Stimulated activated CD4-positive, alpha-beta T cell treated with anti-CD3 and anti-CD28 coated beads, TNF-alpha, amount 100 ng/mL, for 4 hours (primary cell): ENCODE data around the gene RGL2.
"Not testable (repeated sequence)": the region's sequence is repeated elsewhere in the genome, so short reads cannot be mapped to it uniquely, and the experiment has no call there.

Experiments
- DNase-seq, 3 experiments: peaks; one replicate each; pipeline ENCODE4 v3.0.0-alpha.2; 2020; ENCODE audit warnings: low read depth in 3 of 3

The RGL2 gene

DNA sequence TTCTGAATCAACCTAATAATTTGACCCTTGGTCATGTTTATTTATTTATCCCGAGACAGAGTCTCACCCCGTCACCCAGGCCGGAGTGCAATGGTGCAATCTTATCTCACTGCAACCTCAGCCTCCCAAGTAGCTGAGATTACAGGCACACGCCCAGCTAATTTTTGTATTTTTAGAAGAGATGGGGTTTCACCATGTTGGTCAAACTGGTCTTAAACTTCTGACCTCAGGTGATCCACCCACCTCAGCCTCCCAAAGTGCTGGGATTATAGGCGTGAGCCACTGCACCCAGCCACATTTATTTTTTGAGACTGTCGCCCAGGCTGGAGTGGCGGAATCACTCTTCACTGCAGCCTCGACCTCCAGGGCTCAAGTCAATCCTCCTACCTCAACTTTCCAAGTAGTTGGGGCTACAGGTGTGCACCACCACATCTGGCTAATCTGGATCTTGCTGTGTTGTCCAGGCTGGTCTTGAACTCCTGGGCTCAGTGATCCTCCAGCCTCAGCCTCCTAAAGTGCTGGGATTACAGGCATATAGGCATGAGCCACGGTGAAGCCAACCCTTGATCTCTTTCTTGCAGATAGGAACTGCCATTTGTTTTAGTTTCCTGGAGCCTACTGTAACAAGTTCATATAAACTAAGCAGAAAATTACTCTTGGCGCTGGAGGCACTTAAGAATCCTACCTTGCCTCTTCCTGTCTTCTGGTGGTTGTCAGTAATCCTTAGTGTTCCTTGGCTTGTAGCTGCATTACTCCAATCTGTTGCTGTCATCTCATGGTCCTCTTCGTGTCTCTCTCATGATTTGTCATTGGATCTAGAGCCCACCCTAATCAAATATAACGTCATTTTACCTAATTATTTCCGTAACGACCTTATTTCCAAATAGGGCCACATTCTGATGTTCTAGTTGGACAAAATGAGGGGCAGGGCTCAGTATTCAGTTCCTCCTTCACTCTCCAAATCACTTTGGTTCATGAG lies 24.5 kb downstream of the RGL2 start:
- DNase-seq = no peak

DNA sequence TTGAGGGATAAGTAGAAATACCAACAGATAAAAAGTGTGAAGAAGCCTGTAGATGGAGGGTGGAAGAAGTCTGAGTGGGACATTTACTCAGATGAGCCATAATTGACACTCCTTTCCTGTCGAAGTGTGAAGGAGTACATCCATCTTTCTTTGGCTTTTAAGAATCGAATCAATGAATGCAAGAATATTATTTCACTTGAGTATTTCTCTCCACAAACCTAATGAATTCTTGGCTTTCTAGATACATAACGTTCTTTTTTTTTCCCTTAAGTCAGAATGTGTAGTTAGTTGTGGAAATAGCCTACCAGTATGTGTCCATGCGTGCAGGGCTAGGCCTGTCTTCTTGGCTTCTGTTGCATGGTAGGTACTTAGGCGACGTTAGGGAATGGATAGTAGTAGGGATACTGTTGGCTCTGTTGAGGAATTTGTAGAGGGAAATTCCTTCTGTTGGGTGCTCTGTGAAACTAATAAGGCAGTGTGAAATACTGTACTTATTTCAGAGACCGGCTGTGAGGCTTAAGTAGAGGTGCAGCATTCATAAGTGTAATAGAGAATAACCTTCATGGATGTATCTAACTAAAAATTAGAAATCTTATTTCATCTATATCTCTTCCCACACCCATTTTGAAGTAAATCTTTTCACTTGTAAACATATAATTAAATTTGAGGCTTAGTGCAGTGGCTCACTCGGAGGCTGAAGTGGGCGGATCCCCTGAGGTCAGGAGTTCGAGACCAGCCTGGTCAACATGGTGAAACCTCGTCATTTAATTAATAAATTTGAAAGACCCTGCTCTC lies 25.4 kb downstream of the RGL2 start:
- no peak for DNase-seq

DNA sequence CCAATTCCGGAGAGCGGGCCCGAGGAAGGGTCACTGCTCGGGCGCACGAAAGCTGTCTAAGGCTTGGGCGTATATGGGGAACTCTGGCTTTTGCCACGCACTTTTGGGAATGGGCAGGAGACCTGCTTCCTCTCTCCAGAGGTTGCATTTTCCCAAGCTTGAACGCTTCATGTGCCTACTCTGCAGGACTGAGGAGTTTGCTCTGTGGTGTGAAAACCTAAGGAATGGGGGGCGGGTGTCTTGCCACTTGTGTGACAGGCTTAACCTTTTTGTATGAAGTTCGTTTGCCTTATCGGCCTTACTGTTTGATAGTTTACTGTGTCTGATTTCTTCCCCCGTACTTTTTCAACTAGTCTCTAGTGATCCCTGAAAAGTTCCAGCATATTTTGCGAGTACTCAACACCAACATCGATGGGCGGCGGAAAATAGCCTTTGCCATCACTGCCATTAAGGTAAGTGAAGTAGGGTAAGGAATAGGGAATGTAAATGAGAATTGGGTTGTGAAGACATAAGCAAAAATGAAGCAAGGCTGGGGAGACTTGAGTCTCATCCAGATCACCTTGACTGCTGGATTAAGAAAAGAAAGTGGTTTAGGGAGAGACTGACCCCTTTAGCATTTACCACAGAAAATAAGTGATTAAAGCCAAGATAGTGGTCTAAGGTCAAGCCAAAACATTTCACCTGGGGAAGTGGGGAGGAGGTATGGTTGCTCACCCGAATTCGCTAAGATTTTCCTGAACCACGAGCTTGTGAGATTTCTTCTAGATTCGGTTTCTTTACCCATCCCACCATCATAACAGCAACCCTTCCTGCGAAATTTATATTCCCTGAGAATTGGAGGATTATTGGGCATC lies 26.2 kb downstream of the RGL2 start:
- no peak for DNase-seq

DNA sequence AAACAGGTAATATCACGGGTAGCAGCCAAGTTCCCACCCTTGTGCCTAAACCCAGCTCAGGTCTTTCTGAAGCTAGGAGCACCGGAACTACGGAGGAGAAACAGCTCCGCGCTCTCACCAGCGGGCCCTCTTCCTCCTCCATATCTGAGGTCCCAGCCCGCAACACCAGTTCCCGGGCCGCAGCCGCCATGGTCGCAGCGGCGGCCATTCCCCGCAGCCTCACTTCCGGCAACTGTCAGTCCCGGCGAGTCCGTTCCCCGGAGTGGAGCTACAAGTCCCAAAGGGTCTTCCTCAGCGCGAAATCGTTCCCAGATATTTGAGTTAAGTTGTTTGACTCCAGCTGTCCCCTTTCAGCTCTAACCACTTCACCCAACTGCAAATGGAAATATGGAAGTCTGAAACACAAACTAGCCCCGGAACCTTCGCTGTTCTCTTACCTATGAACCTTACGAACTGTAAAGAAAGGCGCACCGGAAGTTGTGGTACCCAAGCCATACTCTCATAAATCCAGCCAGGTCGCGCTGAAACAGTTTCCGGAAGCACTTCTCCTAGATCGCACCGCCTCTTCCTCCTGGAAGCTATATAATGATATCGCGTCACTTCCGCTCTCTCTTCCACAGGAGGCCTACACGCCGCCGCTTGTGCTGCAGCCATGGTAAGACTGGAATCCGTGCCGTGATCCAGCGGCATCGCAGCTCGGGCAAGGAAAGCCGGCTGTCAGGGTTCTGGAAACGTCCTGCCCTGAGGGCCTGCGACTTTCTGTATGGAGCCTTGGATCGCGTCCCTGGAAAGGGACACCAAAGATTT lies 27.1 kb downstream of the RGL2 start, which contains the start of the genes RPS18 and VPS52:
Gene RPS18, plus strand, starts transcription at position 608 of the 807 bp plus-strand sequence. Its CDS starts 45 bp downstream, at position 653.
Gene VPS52, minus strand, starts transcription at position 409 of the 807 bp plus-strand sequence. Its CDS starts 201 bp downstream, at position 208.
- peak; percentile 76 to 88 (median 82) for DNase-seq

DNA sequence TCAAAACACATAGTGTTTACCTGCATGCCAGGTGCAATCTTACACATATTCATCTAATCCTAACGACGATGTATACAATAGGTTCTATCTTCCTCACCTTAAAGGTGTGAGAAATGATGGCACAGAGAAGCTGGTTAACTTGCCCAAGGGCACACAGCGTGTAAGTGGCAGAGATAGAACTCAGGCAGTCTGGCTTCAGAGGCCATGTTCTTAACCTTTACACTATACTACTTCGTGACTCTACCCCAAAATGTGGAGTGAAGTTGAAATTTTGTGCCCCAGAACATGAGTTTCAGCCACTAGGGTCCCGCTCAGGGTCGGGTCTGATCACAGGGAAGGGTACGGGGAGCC lies 27.6 kb downstream of the RGL2 start:
- DNase-seq = no peak

DNA sequence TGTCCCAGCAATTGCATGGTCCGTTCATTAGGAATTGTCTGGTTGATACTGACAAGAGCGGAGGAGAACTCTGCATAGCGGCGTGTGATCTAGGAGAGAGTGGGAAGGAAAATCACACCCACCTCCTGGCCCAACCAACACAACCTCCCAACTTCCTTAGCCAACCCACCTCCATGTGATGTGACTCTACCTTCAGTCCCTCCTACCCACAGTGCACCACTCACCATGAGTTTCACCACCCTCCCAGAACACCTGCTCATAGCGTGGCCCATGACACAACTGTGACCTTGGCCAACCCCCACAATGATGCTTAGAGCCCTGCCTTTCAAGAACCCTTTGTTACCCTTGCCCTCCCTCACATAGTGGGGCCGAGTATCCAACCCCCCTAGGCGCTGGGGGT lies 34.7 kb downstream of the RGL2 start:
- no peak for DNase-seq

DNA sequence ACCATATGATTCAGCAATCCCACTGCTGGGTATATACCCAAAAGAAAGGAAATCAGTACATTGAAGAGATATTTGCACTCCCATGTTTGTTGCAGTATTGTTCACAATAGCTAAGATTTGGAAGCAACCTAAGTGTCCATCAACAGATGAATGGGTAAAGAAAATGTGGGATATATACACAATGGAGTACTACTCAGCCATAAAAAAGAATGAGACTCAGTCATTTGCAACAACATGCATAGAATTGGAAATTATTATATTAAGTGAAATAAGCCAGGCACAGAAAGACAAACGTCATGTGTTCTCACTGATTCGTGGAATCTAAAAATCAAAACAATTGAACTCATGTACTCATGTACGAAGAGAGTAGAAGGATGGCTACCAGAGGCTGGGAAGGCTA lies 36.3 kb downstream of the RGL2 start:
- DNase-seq = not testable (repeated sequence)

DNA sequence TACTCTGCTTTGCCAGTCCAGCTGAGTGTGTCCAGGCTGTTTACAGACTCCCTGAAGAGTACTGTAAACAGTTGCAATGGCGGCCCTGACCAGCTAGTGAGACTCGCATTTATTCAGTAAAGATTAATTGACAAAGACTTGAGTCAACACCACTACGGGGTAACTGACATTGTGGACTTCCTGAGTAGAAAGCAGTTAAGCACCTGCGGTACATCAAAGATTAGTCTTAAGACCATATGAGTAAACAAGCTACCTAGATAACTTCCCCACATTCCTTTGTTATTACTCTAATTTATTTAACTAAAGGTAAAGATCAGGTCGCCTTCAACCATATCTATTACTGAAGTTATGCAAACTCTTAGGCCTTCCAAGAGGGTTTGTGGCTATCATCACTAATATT lies 39.7 kb downstream of the RGL2 start:
- no peak for DNase-seq

DNA sequence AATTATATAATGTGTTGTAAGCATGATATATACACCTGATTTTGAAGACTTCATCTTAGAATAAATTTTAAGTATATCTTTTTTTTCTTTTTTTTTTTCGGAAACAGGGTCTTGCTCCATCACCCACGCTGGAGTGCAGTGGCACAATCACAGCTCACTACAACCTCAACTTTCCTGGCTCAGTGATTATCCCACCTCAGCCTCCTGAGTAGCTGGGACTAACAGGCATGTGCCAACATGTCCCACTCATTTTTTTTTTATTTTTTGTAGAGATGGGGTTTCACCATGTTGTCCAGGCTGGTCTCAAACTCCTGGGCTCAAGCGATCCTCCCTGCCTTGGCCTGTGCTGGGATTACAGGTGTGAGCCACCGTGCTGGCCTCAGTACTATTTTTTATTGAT lies 44.2 kb downstream of the RGL2 start:
- DNase-seq = no peak

DNA sequence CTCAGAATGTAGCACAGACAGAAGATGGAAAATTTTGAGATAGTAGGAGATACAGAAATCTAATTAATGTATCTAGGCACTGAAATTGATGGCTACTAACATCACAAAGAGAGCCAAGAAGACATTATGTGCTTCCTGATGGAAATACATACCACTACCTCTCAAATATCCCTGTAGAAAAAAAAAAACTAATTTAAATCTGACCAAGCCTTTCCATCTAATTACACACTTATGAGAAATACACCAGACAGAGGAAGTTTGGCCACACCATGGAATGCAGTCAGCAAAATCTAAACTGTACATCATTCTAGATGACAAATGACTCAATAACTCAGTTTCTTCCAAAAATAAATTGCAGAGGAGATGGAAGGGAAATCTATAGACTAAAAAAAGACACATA lies 46.0 kb downstream of the RGL2 start:
- no peak for DNase-seq

DNA sequence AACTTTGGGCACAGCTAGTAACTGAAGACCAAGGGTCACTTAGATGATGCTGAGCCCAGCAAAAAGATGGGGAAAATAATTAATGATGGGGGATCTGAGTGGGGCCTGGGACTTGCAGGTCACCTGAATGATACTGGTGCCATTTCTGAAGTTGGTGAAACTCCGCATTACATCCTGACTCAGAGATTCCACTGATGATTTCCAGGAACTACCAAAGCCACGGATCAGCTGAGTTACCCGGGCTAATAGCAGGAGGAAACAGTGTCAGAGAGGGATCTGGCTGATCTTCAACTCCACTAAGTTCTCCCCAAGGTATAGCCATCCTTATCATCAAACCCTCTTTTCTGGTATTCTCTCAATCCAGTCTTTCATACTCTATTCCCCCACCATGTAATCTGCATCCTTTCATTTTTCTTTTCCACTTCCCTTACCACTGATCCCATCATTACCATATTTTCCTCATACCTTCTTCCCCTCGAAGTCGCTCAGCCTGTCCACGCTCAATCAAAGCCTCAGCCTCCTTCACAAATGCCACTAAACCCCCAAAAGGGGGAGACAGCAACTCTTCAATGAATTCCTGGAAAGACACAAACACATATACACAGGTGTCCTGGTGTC lies 47.2 kb downstream of the RGL2 start:
- DNase-seq = no peak

DNA sequence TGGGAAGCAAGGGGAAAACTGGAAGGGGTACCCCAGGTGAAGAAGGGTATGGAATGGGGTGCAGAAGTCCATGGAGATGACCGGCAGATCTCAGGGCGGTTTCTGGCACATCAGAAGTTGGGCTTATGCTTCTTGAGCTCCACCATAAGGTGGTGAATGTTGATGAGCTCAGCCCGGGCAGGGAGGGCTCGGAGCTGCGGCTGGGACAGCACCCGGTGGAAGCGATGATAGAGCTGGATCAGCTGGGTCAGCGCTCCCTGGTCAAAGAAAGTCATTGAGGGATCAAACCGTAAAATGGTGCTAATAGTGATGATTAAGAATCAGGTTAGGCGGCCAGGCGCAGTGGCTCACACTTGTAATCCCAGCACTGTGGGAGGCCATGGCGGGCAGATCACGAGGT lies 48.0 kb downstream of the RGL2 start:
- DNase-seq = no peak

DNA sequence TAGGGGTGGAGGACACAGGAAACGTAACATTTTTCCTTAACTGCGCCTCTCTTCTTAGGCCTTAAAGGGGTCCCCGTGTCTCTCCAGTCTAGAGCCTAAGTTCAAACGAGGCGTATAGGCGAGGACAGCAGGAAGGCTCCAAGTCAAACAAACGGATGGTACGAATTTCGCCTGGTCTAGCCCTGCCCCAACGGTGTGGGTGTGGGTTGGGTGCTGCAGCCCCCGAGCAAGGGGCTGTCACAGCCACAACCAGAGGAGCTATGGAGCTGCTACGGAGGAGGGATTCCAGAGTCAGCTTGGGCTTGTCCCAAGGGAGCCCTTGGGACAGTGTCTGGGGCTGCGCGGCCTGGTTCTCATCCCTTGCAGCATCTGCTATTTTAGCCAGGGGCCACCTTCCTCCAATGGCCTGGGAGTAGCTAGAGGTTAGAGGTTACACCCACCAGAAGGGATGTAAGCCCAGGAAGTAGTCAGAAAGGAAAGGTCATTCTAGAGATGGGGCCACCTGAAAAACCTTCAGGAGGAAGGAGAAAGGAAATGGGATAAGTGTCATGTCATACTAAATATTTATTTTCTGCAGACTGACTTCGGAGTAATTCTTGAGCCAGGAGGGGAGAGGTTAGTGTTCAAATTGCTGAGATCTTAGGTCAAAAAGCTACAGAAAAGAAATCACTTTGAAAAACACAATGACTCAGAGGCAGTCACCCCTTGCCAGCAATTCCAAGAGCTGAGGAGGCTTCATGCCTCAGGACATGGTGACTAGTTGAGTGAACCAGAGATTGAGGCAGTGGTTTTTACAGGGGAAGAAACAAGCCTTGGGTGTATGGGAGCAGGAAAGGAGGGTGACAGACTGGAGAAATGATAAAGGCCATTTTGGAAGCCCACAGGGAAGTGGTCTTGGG lies 48.8 kb downstream of the RGL2 start:
- peak in 1 of 3 experiments; percentile 12 for DNase-seq

DNA sequence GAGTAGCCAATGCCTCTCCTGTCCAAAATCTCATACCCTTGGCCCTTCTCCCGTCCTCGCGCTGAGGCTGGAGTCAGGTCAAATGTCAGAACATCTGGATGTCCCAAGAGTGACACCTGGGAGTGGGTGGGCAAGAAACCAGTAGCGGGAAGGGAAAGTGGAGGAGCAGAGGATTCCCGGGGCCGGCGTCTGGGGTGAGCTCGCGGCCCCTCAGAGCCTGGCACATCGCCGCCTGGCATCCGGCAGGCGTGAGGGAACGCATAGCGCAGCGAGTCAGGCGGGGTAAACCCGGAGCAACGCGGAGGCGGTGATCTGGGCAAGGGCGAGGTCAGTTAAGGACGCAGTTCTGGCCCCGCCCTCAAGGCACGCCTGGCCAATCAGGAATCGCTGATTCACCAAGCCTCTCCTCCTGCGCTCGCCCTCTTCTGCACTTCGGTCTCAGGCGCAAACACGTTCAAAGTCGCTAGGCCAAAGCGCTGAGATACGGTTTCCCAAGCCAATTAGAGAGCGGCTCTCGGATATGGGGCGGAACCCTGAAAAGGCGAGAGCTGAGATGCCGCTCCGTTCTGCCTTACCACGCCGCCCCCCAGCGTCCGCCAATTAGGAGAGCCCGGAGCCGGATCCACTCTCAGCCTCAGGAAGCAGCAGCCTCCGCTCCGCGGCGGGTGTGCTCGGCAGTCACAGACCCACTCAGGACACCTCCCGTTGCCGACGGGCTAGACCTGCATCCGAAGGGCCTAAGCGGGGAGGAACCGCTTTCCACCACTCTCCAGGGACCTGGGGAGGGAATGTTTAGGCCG lies 49.6 kb downstream of the RGL2 start:
- peak; percentile 85 to 90 (median 85) for DNase-seq

DNA sequence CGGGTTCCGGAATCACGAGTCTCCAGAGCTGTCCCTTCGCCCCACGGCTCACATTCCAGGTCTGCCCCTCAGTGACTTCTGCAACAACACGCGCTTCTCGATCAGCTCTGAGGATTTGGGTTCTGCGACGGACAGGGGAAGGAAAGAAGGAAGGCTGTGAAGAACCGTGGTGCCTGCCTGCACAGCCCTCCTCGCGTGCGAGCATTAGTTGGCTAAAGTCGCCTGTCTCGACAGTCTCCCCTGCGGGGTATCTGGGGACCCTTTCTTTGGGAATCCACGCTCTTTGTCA lies 50.2 kb downstream of the RGL2 start:
- peak in 1 of 3 experiments; percentile 11 for DNase-seq

DNA sequence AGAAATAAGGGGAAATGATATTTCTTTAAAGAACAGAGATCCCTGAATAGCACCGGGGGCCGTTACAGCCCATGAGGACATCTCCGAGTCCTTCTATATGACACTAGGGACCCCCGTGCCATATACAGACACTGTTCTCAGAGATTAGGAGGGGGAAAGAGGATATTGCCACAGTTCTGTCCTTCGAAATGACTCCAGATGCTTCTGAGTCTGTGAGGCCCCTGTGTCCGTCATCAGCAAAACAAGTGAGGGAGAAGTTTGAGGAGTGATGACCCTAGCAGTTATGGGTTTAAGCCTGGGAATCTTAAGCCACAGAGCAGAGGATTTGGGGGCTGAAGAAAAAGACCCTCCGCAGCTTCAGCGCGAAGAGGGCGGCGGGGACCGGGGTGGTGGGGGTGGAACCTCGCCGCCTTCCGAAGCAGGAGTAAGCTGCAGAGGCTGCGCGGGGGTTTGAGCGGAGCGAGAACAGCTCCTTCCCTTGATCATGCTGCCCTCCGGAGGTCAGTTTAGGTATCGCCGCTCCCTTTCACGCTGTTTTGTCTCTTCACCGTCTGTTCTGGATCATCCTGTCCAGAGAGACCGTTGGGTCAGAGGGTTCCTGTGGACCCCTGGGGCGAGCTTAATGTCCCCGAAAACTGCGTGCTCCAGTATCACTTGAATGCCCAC lies 50.6 kb downstream of the RGL2 start:
- DNase-seq = peak; percentile 87 to 90 (median 87)

DNA sequence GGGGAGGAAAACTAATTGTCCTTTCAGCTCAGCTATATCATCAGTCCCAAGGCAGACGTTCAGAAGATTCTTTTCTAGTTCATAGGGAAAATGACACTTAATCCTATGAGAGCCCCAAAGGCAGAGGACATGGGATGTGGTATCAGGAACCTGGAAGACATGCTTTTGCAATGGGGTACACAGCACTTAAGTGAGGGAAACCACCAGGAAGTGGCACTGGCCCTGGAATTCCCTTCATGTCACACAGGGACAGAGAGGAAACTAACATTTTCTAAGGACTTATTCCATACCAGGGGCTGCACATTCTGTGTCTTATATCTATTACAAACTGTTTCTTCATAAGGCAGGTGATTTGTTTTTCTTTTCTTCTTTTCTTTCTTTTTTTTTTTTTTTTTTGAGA lies 55.3 kb downstream of the RGL2 start:
- no peak for DNase-seq

DNA sequence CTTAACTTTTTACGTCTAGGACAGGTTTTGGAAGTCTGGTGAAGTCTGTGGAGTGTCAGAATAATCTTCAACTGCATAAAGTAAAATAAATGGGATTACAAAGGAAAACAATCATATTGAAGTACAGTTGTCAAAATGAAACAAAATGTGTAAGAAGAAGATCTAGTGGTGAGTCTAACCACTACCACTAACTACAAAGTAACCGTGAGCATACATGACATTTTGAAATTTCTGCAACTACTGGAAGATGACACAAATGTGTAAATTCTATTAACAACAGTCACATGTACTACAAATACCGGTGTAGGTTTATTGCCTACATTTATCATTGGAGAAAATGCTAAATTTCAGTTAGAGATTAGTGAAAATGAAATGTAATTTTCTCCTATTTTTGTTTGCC lies 56.8 kb downstream of the RGL2 start:
- DNase-seq = no peak
